HL-60/S4 (cell line): ENCODE measurements around the gene ITFG2.

Experiments used
- in situ Hi-C: fragments of 300-500 bp; cut with MboI; formaldehyde crosslinking; loops from 2 replicates; pipeline ENCODE4 v1.14.3; 2022; ENCODE audit warnings: low sequenced_read_pairs

The ITFG2 gene

DNA sequence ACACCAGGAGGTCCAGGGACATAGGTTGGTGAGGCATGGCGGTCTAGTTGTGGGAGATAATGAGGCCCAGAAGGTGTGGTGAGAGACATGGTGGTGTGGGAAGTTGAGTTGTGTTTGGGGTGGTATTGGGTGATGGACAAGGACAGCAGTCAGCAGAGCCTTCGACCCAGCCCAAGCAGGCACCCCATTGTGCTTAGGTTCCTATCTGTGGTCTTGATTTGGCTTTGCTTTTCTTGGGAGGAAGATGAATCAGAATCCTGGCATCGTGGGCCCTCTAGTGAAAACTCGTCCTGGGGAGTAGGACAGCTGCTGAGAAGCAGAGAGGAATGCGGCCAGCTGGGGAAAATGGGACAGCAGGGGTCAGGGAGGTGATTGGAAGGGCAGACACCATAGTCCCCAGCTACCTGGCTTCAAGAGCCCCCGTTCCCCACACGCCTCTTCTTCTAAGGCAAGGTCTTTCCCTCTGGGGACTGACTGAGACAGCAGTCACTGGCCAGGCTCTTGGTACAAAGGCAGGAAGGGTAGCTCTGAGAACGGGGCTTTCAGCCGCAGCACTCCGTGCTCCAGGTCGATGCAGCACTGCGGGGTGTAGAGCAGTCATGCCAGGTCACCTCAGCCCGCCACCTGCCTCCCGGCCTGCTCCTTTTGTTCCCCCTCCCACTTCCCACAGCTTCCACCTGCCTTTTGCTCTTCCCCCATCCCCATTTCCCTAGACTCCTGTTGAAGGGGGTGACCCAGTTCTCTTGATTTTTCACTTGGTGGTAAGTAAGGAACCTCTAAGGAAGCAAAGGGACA, 14.4 kb downstream of the ITFG2 start:
- in situ Hi-C loops, result no loop called here

DNA sequence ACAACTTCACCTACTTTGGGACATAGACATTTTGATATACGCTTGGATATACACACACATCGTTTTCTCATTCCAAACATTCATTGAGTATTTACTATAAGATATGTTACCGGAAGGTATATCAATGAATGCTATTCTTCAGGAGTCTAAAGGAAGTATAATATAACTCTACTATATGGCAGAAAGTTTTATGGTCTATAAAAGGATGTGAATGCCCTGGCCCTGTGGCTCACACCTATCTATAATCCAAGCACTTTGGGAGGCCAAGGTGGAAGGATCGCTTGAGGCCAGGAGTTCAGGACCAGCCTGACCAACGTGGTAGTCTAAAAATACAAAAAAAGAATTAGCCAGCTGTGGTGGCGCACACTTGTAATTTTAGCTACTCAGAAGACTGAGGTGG, 16.8 kb downstream of the ITFG2 start:
- in situ Hi-C loops, result no loop called here

DNA sequence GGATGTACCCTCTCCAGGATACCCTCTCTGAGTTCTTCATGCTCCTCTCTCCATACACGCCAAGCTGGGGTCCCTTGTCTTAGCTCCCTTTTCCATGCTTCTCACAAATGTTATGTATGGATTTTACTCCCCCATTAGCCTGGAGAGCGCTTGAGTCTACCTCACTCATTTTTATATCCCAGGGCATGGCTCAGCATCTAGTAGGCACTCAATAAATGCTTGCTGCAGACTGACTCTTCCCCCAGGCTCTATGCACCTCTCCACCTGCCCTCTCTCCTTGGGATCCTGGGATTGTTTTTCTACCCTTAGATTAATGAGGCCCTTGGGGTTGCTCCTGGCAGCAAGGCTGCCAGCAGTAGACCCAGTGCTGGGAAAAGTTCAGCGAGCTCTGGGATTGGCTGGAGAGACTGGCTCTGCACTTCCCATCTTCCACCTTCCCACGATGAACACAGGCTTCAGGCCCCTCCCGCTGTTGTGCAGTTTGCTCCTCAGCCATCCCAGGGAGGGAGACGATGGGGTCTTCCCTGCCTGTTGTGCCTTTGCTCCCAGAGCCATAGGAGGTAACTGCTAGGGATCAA, 20.2 kb downstream of the ITFG2 start:
- in situ Hi-C loops, result no loop called here

DNA sequence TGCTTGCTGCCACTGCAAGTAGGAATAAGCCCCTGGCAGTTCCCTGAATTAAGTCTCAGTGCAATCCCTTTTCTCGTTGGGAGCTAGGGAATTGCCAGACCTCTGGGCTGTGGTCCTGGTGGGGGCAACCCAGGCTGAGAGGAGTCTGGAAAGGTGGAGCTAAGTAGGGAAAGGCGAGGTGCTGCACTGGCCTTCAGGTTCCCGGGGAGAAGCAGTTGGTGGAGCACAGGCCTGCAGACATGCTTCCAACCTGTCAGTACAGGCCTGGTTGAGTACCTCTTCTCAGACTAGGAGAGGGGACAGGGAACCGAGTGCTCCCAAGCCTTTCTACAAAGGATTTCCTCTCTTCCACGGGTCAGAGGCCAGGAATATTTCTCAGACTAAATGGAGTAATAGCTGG, 20.9 kb downstream of the ITFG2 start:
- in situ Hi-C loops, result no loop called here

DNA sequence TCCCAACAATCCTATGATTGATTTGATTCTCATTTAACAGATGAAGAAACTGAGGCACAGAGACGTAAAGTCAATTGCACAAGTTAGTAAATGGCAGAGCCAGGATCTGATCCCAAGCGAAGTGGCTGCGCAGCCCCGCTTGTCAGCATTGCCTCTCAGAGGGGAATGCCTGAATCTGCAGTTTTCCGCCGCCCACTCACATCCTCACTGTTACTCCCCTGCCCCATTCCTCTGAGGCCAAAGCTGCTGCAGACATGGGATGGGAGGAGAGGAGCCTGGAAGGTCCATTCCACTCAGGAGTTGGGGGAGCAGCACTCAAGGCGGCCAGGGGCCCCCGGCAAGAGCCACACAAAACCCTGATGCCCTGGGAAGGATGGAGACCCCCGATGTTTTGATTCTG, 21.3 kb downstream of the ITFG2 start:
- in situ Hi-C loops, result no loop called here

DNA sequence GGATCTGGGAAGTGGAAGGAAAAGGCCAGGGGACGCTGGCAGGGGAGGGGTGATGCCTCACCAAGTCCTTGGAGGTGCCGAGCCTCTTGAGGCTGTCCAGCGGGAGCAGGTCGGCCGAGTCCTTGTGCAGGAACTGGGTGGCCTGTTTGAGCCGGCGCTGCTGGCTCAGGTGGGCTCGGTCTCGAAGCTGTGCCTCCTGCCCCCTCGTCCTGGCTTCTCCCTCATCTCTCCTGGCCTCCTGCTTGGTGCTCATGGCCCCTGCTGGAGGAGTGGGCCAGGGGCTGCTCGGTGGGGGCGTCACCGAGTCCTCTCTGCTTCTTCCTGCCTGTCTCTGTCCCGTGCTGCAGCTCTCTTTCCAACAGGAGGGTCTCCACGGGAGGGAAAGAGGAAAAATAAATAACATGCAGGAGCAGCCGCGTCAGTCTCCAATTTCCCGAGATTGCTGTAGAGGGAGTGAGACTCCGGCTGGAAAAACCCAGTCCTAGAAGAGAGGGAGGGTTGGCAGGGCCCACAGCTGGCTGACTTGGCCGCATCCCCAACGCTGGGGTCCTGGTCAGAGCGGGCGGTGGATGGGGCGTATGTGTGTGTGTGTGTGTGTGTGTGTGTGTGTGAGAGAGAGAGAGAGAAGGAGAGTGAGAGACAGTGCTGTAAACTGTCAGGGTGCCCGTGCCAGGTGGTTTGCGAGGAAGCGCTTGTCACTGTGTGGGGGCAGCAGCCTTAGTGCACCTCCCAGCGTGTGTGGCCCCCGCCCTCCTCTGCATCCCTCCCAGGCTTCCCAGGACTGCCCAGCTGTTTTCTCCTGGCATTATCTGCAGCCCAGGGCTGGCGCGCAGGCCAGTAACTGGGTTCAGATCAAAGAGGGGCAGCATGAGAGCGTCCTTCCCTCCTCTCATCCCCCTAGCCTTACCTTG, 22.4 kb downstream of the ITFG2 start, which contains the start of gene NRIP2:
Gene NRIP2, minus strand, starts transcription at position 455 of the 911 bp plus-strand sequence. Its CDS starts 52 bp downstream, at position 403.
- in situ Hi-C loops, result no loop called here

DNA sequence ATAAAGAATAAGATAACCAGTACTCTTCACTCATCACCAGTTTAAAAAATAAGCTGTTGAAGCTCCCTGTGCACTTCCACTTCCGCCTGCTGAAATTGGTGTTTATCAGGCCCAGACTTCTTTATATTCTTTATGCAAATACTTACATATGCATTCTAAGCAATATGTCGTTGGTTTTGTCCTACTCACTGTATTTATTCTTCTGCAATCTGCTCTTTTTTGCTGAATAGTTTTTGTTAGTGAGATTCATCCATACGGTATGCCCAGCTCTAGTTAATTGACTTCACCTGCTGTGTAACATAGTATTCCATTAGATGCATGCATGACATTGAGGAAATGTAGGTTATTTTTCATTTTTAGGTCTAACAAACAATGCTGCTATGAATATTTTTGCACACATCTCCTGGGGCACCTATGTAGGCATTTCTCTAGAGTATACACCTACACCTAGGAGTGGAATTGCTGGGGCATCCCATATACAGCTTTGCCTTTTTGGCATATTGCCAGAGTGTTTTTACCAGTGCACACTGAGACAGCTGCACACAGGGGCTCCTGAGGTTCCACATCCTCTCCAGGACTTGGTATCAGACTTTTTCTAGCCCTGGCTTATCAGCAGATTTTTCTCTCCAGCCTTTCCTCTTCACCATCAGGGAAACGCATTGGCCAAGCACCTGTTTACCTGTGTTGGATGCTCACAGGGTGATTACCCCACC, 23.4 kb downstream of the ITFG2 start:
- in situ Hi-C loops, result no loop called here

DNA sequence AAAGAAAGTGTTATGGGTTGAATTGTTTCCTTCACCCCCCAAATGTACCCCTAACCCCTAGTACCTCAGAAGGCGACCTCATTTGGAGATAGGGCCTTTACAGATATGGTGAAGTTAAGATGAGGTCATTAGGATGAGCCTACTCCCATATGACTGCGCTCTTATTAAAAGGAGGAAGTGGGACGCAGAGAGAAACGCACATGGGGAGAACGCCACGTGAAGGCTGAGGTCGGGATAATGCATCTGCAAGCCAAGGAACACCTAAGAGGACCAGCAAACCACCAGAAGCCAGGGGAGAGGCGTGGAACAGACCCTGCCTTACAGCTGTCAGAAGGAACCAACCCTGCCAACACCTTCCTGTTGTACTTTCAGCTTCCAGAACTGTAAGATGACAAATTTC, 24.1 kb downstream of the ITFG2 start:
- in situ Hi-C loops, result no loop called here

DNA sequence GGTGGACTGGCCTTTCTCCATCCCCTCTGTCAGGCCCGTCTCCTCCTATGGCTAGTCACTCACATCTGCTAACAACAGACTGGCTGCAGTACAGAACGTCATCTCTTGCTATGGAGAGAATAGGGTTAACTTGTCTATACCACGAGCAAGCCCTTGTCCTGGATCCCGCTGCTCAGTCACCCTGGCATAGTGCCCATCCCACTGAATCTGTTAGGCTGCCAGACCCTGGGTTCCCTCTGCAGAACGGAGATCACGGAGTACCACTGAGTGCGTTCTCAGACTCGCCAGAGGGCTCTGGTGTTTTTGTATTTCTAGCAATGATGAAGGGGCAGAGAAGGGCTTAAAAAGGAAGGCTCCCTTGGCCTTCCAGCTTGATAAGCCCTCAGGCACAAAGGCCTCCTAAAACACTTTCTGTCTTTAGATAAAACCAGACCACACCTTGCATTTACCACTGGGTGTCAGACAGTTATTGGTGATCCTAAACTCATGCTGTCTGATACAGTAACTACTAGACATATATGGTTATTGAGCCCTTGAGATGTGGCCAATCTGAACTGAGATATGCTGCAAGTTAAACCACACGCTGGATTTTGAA, 28.7 kb downstream of the ITFG2 start:
- in situ Hi-C loops, result no loop called here

DNA sequence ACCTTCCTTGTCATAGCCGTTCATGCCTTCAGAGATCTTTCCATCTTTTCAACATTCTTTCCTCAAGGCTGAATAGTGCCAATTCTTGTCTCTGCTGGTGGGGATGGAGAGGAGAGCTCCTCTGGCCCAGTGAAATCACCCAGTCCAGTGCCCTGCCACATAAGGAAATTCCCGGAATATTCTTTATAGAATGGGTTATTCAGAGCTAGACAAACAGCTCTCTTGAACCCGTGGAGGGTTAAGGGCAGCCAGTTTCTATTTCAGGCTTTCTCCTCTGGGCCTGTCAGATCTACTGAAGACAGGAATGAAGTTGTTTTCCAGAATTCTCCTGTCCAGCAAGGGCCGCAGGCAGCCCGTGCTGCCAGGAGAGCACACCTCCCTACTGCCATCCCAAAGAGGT, 30.5 kb downstream of the ITFG2 start:
- in situ Hi-C loops, result no loop called here

DNA sequence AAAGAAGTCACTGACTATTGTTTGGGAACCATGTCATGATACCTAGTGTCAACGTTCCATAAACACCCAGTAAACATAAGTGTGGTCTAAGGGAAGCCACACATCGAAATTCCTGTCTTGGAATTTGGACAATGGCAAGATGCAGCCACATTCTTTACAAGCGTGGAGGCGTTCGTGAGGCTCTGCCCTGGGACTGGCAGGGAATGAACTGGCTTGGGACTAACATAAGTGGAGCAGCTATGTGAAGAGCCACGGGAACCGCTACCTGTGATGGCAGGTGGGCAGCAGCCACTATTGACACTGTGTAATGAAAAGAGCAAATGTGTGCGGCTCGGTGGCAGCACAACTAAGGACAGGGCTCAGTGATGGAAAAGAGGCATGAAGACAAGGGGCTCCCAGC, 32.3 kb downstream of the ITFG2 start:
- in situ Hi-C loops, result no loop called here

DNA sequence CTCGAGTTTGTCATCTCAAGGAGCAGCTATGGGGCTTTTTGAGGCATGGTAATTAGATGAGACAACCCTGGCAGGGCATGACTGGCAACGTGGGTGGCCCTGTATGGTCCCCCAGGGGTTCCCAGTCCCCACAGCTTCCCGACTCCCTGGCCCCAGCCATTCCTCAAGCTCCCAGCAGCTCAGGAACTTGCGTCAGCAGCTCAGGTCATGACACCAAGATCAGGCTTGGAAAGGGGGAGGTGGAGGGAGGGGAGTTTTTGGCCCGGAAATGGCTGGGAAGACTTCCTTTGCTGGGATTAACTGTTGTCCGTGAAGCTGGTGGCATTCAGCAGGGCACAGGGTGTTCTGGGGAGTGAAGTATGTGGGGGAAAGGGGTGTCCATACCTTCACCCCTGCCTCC, 32.8 kb downstream of the ITFG2 start:
- in situ Hi-C loops, result no loop called here

DNA sequence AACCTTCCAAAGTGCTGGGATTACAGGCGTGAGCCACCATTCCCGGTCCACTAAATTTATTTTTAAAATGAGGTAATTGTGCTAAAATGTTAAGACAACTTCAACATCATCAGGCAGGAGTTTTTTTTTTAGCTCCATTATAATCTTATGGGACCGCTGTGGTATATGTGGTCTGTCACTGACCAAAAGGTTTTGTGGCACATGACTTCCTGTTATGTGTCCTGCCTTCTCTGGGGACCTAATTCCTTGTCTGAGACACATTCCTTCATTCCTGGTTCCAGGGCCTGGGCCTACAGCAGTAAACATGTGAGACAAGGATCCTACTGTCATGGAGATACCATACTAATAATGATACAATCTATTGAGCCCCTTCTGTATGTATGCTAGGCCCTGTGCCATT, 39.5 kb downstream of the ITFG2 start:
- in situ Hi-C loops, result no loop called here

DNA sequence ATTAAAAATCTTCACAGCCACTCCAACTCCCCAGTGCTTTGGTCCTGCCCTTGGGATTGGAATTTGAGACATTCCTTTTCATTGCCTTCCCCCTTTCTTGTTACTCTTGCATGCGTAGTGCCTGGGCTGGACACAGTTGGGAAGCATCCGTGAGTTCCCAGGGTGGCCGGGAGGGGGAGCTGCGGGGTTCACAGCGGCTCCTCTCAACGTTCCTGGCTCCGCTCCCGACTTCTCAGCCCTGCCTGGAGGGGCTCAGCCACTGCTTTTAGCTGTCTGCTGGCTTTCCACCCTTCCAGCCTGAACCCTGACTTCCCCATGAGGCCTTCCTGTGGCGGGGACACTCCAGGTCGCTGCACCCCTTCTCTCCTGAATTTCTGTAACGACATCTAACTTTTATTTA, 41.2 kb downstream of the ITFG2 start:
- in situ Hi-C loops, result no loop called here

DNA sequence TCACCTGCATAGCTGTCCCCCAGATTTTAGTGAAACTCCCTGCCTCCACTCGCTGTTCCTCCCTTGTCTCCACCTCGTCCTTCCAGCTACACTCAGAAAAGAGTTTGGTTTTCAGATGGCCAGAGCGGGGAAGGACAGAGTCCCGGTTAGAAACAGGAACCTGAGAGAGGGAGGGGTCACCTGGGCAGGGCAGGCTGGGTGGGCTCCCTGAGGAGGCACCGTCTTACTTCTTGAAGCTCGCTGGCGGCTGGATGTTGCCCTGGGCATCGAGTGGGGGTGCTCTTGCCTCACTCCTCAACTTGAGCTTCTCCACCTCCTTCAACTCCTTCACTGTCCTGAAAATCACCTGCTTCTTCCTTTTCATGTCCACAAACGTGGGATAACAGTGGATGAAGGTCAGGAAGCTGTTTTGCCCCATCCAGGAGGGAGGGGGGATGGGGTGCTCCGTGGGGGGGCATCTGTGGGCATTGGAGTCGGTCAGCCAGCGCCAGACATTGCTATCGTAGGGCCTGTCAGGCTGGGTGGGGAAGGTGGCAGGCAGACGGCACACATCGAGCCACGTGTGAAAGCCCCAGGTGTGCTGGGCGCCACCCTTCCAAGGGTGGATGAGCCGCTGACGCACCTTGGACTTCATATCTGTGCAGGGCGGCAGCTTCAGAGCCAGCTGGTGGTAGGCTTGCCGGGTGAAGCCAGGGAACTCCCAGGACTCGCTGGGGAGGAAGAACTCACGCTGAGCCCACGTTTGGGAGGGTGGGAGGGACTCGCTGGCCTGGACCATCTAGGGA, 42.4 kb downstream of the ITFG2 start:
- in situ Hi-C loops, result no loop called here

DNA sequence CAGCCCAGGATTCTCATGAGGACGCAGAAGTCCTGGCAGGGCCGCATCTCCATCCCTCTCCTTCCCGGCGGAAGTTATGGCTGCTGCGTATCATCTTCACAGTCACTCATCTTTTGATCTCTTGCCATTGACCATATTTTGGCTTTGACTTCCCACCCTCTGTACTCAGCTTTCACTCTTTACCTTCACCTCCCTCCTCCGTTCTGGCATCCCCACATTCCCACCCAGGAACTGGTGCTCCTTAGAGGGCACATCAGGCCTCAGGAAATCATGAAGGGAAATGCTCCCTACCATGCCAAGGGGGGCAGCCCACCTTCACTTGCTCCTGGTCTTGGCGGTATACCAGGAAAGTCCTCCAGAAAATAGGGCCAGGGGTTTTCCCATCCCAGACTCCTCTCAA, 43.1 kb downstream of the ITFG2 start:
- in situ Hi-C loops, result no loop called here

DNA sequence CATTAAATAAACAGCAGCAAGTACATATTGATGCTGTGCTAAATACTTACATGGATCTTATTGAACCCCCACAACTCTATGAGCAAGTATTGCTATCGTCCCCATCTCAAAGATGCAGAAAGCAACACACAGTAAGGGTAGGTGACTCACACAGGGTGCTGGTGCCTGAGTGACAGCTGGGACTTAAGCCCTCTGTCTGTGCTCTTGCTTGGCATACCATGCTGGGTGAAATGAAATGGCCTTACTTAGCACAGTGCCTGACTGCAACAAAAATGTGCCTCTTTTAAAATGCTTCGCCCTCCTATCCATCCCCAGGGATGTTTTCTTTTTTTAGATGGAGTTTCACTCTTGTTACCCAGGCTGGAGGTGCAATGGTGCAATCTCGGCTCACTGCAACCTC, 43.6 kb downstream of the ITFG2 start:
- in situ Hi-C loops, result no loop called here

DNA sequence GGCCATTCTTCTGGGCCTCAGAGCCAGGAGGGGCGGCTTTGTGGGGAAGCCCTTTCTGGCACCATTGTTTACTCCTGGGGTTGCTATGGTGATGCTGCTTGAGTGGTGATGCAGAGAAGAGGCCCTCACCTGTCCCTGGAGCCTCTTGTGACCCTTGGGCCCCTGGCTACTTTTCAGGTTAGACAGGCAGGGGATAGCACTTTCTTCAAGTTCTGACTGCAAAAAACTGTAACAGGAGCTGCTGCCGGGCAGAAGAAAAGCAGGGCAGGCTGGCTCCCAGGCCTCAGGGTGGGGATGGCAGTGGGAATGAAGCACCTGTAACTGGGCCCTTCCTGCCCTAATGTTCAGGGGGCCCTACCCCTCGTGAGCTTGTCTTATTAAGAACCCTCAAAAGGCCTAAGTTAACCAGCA, 44.6 kb downstream of the ITFG2 start, which contains the start of gene TEX52:
Gene TEX52, minus strand, starts transcription at position 19 of the 411 bp plus-strand sequence. Its CDS starts 13 bp downstream, at position 6.
- in situ Hi-C loops, result no loop called here

DNA sequence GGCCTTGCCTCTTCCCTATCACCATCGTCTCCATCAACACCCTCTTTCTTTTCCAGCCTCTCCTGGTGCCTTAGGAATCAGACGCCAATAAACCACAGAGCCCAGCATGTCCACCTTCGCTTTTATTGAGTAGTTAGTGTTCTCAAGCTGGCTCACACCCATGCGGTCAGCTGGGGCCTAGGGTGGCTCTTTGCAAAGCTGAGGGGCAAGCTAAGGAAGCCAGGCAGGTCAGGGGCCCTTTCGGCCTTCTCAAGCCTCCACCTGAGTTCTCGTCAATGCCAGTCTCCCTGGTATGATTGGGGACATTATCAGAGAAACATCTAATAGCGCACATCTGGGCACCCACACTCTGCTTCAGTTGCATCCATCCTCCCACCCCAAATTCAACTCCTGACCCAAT, 45.1 kb downstream of the ITFG2 start:
- in situ Hi-C loops, result no loop called here

DNA sequence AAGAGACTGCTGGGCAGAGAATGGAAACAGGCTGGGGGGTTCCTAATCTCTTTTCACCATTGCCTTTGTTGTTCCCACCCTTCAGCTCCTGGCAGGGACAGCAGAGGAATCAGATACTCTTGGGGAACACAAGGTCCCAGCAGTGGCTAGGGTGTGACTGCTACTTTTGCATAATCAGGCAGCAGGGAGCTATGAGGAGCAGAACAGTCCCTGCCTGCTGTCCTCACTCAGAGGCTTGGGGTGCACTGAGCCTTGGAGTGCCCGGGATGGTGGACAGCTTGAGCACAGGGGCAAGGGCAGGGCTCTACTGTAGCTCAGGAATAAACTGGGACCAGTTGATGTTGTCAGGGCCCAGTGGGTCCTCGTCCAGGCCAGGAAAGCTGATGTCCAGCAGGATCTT, 45.9 kb downstream of the ITFG2 start:
- in situ Hi-C loops, result no loop called here
